ENCODE data around the gene AHCTF1.

DNA sequence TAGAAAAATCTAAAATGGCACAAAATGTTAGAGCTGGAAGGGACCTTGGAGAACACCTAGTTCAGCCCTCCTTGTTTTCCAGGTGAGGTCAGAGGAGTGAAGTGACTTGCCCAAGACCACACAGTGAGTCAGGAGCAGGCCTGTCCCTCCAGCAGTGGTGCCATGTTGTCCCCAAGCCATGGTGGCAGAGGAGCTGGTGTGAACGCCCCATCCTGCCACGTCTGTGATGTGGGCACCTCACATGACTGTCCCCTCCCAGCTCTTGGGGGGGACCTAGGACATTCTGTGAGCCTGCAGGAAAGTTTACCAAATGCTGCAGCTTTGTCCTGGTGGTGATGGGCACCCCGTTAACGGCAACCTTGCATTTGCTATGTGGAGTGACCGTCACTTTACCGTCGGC is 141.4 kb downstream of the AHCTF1 start:
- TF ChIP-seq, protein P1, sequence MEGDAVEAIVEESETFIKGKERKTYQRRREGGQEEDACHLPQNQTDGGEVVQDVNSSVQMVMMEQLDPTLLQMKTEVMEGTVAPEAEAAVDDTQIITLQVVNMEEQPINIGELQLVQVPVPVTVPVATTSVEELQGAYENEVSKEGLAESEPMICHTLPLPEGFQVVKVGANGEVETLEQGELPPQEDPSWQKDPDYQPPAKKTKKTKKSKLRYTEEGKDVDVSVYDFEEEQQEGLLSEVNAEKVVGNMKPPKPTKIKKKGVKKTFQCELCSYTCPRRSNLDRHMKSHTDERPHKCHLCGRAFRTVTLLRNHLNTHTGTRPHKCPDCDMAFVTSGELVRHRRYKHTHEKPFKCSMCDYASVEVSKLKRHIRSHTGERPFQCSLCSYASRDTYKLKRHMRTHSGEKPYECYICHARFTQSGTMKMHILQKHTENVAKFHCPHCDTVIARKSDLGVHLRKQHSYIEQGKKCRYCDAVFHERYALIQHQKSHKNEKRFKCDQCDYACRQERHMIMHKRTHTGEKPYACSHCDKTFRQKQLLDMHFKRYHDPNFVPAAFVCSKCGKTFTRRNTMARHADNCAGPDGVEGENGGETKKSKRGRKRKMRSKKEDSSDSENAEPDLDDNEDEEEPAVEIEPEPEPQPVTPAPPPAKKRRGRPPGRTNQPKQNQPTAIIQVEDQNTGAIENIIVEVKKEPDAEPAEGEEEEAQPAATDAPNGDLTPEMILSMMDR (IDR thresholded peaks at IDR 0.05) = no peak
- TF ChIP-seq POLR2A (IDR thresholded peaks at IDR 0.05) = no peak

All from right lobe of liver (tissue), 4 donors.